ENCODE data around the gene TUB.

Gene TUB, protein sequence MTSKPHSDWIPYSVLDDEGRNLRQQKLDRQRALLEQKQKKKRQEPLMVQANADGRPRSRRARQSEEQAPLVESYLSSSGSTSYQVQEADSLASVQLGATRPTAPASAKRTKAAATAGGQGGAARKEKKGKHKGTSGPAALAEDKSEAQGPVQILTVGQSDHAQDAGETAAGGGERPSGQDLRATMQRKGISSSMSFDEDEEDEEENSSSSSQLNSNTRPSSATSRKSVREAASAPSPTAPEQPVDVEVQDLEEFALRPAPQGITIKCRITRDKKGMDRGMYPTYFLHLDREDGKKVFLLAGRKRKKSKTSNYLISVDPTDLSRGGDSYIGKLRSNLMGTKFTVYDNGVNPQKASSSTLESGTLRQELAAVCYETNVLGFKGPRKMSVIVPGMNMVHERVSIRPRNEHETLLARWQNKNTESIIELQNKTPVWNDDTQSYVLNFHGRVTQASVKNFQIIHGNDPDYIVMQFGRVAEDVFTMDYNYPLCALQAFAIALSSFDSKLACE

GRCh38 chr11:8080674-8081590 is at the start of gene TUB:
Gene TUB (plus strand): TSS chr11:8081211. CDS start chr11:8081511, 300 bp downstream.
- peaks cover 50% of the 10 kb centered on the region for H3K27me3 ChIP-seq (ENCODE audit: control insufficient read depth, insufficient read depth, low read length)
- peak within 1 kb of the TSS; percentile 72 for H3K4me3 ChIP-seq (ENCODE audit: low read depth, low read length)
- no peak within 1 kb of the TSS for H3K27ac ChIP-seq (ENCODE audit: low read depth, low read length)
- peaks cover 42% of the 10 kb centered on the region for H3K4me1 ChIP-seq (ENCODE audit: control insufficient read depth, insufficient read depth, low read length)
- peak within 1 kb of the TSS; percentile 51 for H3K9ac ChIP-seq (ENCODE audit: low read length)
- no peaks in the 10 kb centered on the region for H3K9me3 ChIP-seq (ENCODE audit: control insufficient read depth, insufficient read depth, low read depth, low read length)
- H3K36me3 ChIP-seq (ENCODE audit: control insufficient read depth, insufficient read depth, low read length), result no peaks in the 10 kb centered on the region

GRCh38 chr11:8031248-8032115 is 49.5 kb upstream of the TUB start:
- Histone ChIP-seq H3K9me3 (ENCODE audit: control insufficient read depth, insufficient read depth, low read depth, low read length) (no peaks in the 10 kb centered on the region), H3K27me3 (ENCODE audit: control insufficient read depth, insufficient read depth, low read length) (peaks cover 31% of the 10 kb centered on the region), H3K9ac (ENCODE audit: low read length) (no peak overlapping the region), H3K4me1 (ENCODE audit: control insufficient read depth, insufficient read depth, low read length) (peaks cover 6% of the 10 kb centered on the region; the same call in 1 of the 2 replicates), H3K36me3 (ENCODE audit: control insufficient read depth, insufficient read depth, low read length) (no peaks in the 10 kb centered on the region), H3K27ac (ENCODE audit: low read depth, low read length) (no peak overlapping the region), H3K4me3 (ENCODE audit: low read depth, low read length) (no peak overlapping the region)

- no peak overlapping the region for H3K9ac ChIP-seq (ENCODE audit: low read length)
- H3K4me1 ChIP-seq (ENCODE audit: control insufficient read depth, insufficient read depth, low read length), result peaks cover 6% of the 10 kb centered on the region; the same call in 1 of the 2 replicates
- no peaks in the 10 kb centered on the region for H3K9me3 ChIP-seq (ENCODE audit: control insufficient read depth, insufficient read depth, low read depth, low read length)
- H3K27ac ChIP-seq (ENCODE audit: low read depth, low read length), result no peak overlapping the region
- no peaks in the 10 kb centered on the region for H3K36me3 ChIP-seq (ENCODE audit: control insufficient read depth, insufficient read depth, low read length)
- H3K4me3 ChIP-seq (ENCODE audit: low read depth, low read length), result no peak overlapping the region
- peaks cover 32% of the 10 kb centered on the region for H3K27me3 ChIP-seq (ENCODE audit: control insufficient read depth, insufficient read depth, low read length)
Measured at GRCh38 chr11:8032122-8032521, 48.9 kb upstream of the TUB start.

DNA sequence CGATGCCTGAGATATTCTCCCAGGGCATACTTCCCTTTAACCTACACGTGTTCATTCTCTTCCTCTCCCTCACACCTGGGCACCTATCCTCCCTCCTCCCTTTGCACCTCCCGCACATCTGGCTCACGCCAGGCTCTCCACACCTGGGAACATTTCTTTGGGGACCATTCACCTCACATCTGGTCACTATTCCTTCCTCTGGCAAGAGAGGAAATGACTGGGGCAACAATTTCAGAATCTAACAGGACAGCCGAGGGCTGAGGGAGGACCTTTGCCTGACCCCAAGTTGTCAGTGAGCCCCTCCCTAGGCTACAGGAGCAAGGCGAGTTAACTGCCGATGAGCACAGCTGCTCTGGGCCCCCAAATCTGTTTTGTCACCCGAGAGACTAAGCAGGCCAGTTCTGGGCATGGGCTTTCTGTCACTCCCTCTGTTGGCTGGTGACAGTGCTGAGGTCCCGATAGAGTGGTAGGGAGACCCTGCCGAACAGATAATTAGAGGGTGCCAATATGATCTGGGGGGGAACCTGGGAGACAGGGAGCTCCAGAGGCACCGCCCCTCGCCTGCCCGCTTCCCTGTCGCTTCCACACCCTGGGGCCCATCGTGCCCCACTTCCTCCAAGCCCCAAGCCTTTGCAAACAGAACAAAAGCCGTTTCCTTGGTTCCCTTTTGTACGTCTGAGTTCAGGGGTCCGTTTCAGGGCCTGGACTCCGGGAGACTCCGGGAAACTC is 48.3 kb upstream of the TUB start:
- no peaks in the 10 kb centered on the region for H3K36me3 ChIP-seq (ENCODE audit: control insufficient read depth, insufficient read depth, low read length)
- peaks cover 37% of the 10 kb centered on the region for H3K27me3 ChIP-seq (ENCODE audit: control insufficient read depth, insufficient read depth, low read length)
- H3K27ac ChIP-seq (ENCODE audit: low read depth, low read length), result no peak overlapping the region
- peaks cover 6% of the 10 kb centered on the region; the same call in 1 of the 2 replicates for H3K4me1 ChIP-seq (ENCODE audit: control insufficient read depth, insufficient read depth, low read length)
- 0 out of 2 replicates have a peak overlapping the region, but pooled peaks have one; percentile 10 for H3K4me3 ChIP-seq (ENCODE audit: low read depth, low read length)
- no peak overlapping the region for H3K9ac ChIP-seq (ENCODE audit: low read length)
- H3K9me3 ChIP-seq (ENCODE audit: control insufficient read depth, insufficient read depth, low read depth, low read length), result no peaks in the 10 kb centered on the region

DNA sequence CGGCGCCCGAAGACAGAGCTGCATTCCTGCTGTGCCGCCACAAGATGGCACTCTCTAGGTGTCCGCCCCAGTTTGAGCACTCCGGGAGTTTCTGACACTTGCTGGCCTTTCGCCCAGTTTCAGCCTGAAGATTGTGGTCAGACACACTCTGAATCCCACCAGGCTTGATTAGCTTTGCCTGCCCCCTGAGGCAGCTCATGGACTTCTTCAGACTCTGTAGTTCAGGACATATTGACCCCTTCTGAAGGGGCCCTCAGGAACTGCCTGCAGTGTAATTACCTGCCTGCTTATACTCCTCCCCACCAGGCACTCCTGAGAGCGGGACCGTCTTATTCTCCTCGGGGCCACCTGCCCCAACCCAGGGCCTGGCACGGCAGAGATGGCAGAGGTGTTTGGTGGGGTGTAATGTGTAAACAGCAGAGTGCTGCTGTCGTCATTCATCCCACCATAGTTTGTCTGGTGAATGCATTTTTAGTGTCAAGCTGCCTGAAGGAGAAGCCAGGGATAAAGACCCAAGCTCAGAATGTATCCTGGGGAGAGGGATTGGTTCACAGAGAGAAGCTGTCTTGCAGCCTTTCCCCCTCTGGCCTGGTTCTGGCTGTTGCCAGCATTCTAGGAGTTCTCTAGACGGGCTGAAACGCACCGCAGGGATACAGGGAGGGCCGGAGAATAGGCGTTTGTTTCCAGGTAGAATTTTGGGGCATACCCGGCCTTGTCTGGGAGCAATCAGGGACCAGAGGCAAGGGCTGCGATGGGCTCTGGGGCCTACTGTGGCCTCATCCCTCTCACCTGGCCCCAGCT is 47.5 kb upstream of the TUB start:
- H3K9me3 ChIP-seq (ENCODE audit: control insufficient read depth, insufficient read depth, low read depth, low read length), result no peaks in the 10 kb centered on the region

DNA sequence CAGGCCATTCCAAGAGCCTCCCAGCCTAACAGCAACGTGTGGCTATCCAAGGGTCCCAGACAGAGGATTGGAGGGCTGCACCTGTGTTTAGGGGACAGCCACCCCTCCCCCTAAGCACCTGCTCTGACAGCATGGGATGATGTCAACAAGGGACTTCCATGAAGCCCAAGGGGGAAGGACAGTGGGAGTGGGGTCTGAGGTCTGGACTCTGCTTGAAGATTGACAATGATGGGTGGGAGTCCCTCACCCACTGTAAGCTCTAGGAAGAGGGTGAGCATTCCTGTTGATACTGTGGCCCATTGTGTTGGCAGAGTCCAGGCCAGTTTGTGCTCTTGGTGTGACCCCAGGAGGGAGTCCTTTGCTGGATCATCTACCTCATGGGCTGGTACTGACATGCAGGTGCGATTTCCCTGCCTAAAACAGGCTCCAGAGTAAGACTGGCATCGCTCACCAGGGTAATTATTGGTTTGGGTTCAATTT is 46.9 kb upstream of the TUB start:
- H3K27me3 ChIP-seq (ENCODE audit: control insufficient read depth, insufficient read depth, low read length), result peaks cover 40% of the 10 kb centered on the region
- H3K9ac ChIP-seq (ENCODE audit: low read length), result no peak overlapping the region
- no peak overlapping the region for H3K4me3 ChIP-seq (ENCODE audit: low read depth, low read length)
- H3K36me3 ChIP-seq (ENCODE audit: control insufficient read depth, insufficient read depth, low read length), result no peaks in the 10 kb centered on the region
- peaks cover 6% of the 10 kb centered on the region; the same call in 1 of the 2 replicates for H3K4me1 ChIP-seq (ENCODE audit: control insufficient read depth, insufficient read depth, low read length)
- H3K9me3 ChIP-seq (ENCODE audit: control insufficient read depth, insufficient read depth, low read depth, low read length), result no peaks in the 10 kb centered on the region
- no peak overlapping the region for H3K27ac ChIP-seq (ENCODE audit: low read depth, low read length)

More for the DNA sequence above, 47.5 kb upstream of the TUB start:
- peaks cover 40% of the 10 kb centered on the region for H3K27me3 ChIP-seq (ENCODE audit: control insufficient read depth, insufficient read depth, low read length)
- H3K9ac ChIP-seq (ENCODE audit: low read length), result no peak overlapping the region
- H3K36me3 ChIP-seq (ENCODE audit: control insufficient read depth, insufficient read depth, low read length), result no peaks in the 10 kb centered on the region
- no peak overlapping the region for H3K4me3 ChIP-seq (ENCODE audit: low read depth, low read length)
- H3K27ac ChIP-seq (ENCODE audit: low read depth, low read length), result no peak overlapping the region
- H3K4me1 ChIP-seq (ENCODE audit: control insufficient read depth, insufficient read depth, low read length), result peaks cover 6% of the 10 kb centered on the region; the same call in 1 of the 2 replicates

DNA sequence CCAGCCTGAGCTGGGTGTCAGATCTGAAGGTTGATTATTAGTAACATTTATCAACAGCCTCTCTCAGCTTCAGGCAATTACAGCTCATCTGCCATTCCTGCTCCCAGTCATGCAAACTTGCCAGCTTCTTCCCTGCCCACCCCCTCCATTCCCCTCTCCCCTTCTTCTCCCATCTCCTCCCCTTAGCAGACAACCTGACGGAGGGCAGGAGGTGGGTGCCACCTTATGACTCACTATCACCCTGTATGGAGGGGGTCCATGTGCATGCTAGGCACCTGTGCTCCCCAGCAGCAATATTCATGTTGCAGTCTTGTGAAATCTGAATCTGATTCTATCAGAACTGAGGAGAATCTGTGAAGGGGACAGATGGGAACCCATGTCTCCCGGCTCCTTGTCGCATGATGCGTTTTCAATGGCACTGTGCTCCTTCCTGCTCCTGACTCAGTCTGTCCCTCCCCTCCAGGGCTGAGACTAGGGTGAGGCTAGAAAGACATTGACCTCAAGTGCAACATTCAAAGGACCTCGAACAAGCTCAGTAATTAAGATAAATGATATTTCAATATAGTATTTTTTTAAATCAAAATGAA is 46.3 kb upstream of the TUB start:
- peaks cover 38% of the 10 kb centered on the region for H3K27me3 ChIP-seq (ENCODE audit: control insufficient read depth, insufficient read depth, low read length)
- no peaks in the 10 kb centered on the region for H3K36me3 ChIP-seq (ENCODE audit: control insufficient read depth, insufficient read depth, low read length)
- H3K9me3 ChIP-seq (ENCODE audit: control insufficient read depth, insufficient read depth, low read depth, low read length), result no peaks in the 10 kb centered on the region
- H3K4me1 ChIP-seq (ENCODE audit: control insufficient read depth, insufficient read depth, low read length), result peaks cover 6% of the 10 kb centered on the region; the same call in 1 of the 2 replicates
- no peak overlapping the region for H3K27ac ChIP-seq (ENCODE audit: low read depth, low read length)
- H3K4me3 ChIP-seq (ENCODE audit: low read depth, low read length), result no peak overlapping the region
- no peak overlapping the region for H3K9ac ChIP-seq (ENCODE audit: low read length)

GRCh38 chr11:8035200-8035855 is 45.7 kb upstream of the TUB start:
- Histone ChIP-seq H3K4me1 (ENCODE audit: control insufficient read depth, insufficient read depth, low read length) (peaks cover 6% of the 10 kb centered on the region; the same call in 1 of the 2 replicates), H3K4me3 (ENCODE audit: low read depth, low read length) (no peak overlapping the region), H3K9me3 (ENCODE audit: control insufficient read depth, insufficient read depth, low read depth, low read length) (no peaks in the 10 kb centered on the region), H3K27me3 (ENCODE audit: control insufficient read depth, insufficient read depth, low read length) (peaks cover 33% of the 10 kb centered on the region), H3K27ac (ENCODE audit: low read depth, low read length) (no peak overlapping the region), H3K9ac (ENCODE audit: low read length) (no peak overlapping the region), H3K36me3 (ENCODE audit: control insufficient read depth, insufficient read depth, low read length) (no peaks in the 10 kb centered on the region)
